GM04503 (cell line): ENCODE data around the gene PIGV.
"Not testable (repeated sequence)": the region's sequence is repeated elsewhere in the genome, so short reads cannot be mapped to it uniquely, and the experiment has no call there.

Source experiments
- DNase-seq: peaks from one replicate; pipeline ENCODE4 v3.0.0-alpha.2; 2012; ENCODE audit warnings: low read depth

Gene PIGV

GRCh38 chr1:26794391-26794790 lies 6.6 kb downstream of the PIGV start:
- DNase-seq = no peak

GRCh38 chr1:26797627-26798026 lies 9.9 kb downstream of the PIGV start:
- no peak for DNase-seq

- peak; percentile 78 for DNase-seq
Measured at GRCh38 chr1:26799479-26800142, 11.9 kb downstream of the PIGV start.

- DNase-seq = not testable (repeated sequence)
Measured at GRCh38 chr1:26803932-26804331, 16.2 kb downstream of the PIGV start.

GRCh38 chr1:26810105-26810504 lies 22.4 kb downstream of the PIGV start:
- not testable (repeated sequence) for DNase-seq

GRCh38 chr1:26811057-26811456 lies 23.3 kb downstream of the PIGV start:
- DNase-seq = no peak

GRCh38 chr1:26811708-26812107 lies 24.0 kb downstream of the PIGV start:
- DNase-seq = no peak

GRCh38 chr1:26814377-26814776 lies 26.6 kb downstream of the PIGV start:
- no peak for DNase-seq

GRCh38 chr1:26814893-26815292 lies 27.1 kb downstream of the PIGV start:
- DNase-seq = no peak

GRCh38 chr1:26820784-26821269 lies 33.1 kb downstream of the PIGV start:
- no peak for DNase-seq

GRCh38 chr1:26822737-26823395 lies 35.1 kb downstream of the PIGV start:
- DNase-seq = no peak

- DNase-seq = no peak
Measured at GRCh38 chr1:26824731-26825130, 37.0 kb downstream of the PIGV start.

GRCh38 chr1:26826261-26827105 lies 38.7 kb downstream of the PIGV start, which contains the start of gene ZDHHC18:
TSS of gene ZDHHC18 (plus strand) at chr1:26826688. CDS start at chr1:26826805, 117 bp downstream.
- no peak for DNase-seq

- DNase-seq = no peak
Measured at GRCh38 chr1:26827106-26827604, 39.4 kb downstream of the PIGV start.

GRCh38 chr1:26827663-26828062 lies 39.9 kb downstream of the PIGV start:
- no peak for DNase-seq

- DNase-seq = no peak
Measured at GRCh38 chr1:26828411-26828991, 40.8 kb downstream of the PIGV start.

- no peak for DNase-seq
Measured at GRCh38 chr1:26829184-26829911, 41.6 kb downstream of the PIGV start.

GRCh38 chr1:26831059-26831458 lies 43.3 kb downstream of the PIGV start:
- no peak for DNase-seq

GRCh38 chr1:26831546-26832248 lies 43.9 kb downstream of the PIGV start:
- DNase-seq = no peak

- no peak for DNase-seq
Measured at GRCh38 chr1:26832249-26832960, 44.7 kb downstream of the PIGV start.
